ENCODE results near the gene NAALADL2. TPM values are rescaled to one million over a fixed set of nuclear protein-coding genes. Genes with fewer than 3 reads are reported as not detected.

Gene NAALADL2
- polyA plus RNA-seq, 2 of the 4 experiments (the other 2 are of a cell fraction): 0.09 to 0.28 TPM

DNA sequence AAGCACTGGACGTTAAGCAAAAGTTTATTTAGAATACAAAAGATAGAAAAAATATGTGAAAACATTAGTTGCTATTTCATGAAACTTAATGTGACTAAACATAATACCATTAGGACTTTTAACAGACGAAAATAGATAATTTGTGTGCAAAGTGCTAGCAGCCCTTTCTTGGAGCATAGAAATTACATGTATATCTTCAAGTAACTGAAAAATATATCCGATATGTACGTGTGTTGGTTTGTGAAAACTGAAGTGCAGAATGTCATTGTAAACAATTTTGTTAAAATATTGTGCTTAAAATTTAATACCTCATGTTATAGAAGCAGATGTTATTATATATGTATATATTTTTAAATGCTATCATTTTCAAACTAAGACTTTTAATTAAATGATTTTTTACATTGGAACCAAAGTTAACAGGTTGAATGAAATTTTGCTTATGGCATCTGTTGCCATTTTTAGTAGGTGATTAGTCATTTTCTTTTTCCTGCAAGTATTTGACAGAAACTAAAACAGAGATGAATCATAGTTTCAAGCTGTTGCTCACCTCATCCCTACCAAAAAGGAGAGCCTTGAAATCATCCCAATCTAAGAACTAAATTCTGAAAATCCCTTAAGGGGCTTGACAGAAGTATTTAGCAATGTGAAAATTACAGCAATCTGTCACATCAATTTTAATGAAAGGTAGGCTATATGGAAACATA, 334.8 kb downstream of the NAALADL2 start:
- FAIRE-seq (no peak), DNase-seq (ENCODE audit: low read depth in 1 of 2, low spot score in 1 of 2) (no peak), ATAC-seq (no peak)
- CTCF ChIA-PET: no interaction called here
- TF ChIP-seq, protein P1, sequence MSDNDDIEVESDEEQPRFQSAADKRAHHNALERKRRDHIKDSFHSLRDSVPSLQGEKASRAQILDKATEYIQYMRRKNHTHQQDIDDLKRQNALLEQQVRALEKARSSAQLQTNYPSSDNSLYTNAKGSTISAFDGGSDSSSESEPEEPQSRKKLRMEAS (IDR thresholded peaks at IDR 0.05): no peak
- TF ChIP-seq, protein P2, sequence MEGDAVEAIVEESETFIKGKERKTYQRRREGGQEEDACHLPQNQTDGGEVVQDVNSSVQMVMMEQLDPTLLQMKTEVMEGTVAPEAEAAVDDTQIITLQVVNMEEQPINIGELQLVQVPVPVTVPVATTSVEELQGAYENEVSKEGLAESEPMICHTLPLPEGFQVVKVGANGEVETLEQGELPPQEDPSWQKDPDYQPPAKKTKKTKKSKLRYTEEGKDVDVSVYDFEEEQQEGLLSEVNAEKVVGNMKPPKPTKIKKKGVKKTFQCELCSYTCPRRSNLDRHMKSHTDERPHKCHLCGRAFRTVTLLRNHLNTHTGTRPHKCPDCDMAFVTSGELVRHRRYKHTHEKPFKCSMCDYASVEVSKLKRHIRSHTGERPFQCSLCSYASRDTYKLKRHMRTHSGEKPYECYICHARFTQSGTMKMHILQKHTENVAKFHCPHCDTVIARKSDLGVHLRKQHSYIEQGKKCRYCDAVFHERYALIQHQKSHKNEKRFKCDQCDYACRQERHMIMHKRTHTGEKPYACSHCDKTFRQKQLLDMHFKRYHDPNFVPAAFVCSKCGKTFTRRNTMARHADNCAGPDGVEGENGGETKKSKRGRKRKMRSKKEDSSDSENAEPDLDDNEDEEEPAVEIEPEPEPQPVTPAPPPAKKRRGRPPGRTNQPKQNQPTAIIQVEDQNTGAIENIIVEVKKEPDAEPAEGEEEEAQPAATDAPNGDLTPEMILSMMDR (IDR thresholded peaks at IDR 0.05): no peak
- TF ChIP-seq CHD4 (IDR thresholded peaks at IDR 0.05; ENCODE audit: borderline replicate concordance): no peak
- no peak for TF ChIP-seq ZSCAN20 (CRISPR knock-in tag; IDR thresholded peaks at IDR 0.05)
- TF ChIP-seq EHF (CRISPR knock-in tag; IDR thresholded peaks at IDR 0.05): no peak
- TF ChIP-seq EHMT2 (IDR thresholded peaks at IDR 0.05; ENCODE audit: low read depth): no peak
- no peak for TF ChIP-seq EP300 (IDR thresholded peaks at IDR 0.05)
- no peak overlapping the region for H3K4me3 ChIP-seq
- no peak overlapping the region for H3K4me2 ChIP-seq
- H3K4me1 ChIP-seq: no peaks in the 10 kb centered on the region
- H3K27ac ChIP-seq: no peak overlapping the region
- H3K9me3 ChIP-seq: no peaks in the 10 kb centered on the region
- POLR2A ChIA-PET: no interaction called here
- WGBS (ENCODE audit: missing lambda C conversion rate): 40% methylated on average over 4 of the region's 4 CpGs

- FAIRE-seq (no peak), ATAC-seq (no peak), DNase-seq (ENCODE audit: low read depth in 1 of 2, low spot score in 1 of 2) (no peak)
- whole genome bisulfite sequencing (ENCODE audit: missing lambda C conversion rate): 53% methylated on average over 7 of the region's 7 CpGs
- POLR2A ChIA-PET: no interaction called here
- no peaks in the 10 kb centered on the region for H3K4me1 ChIP-seq
- H3K9me3 ChIP-seq: no peaks in the 10 kb centered on the region
- H3K4me3 ChIP-seq: no peak overlapping the region
- no peak overlapping the region for H3K27ac ChIP-seq
- H3K4me2 ChIP-seq: no peak overlapping the region
- TF ChIP-seq EHF (CRISPR knock-in tag; IDR thresholded peaks at IDR 0.05) (no peak), E2F6 (IDR thresholded peaks at IDR 0.05; ENCODE audit: borderline replicate concordance, low read depth) (no peak), CBX8 (IDR thresholded peaks at IDR 0.05) (no peak), MYC (IDR thresholded peaks at IDR 0.05; ENCODE audit: borderline replicate concordance, low read length) (no peak), HOXA7 (CRISPR knock-in tag; IDR thresholded peaks at IDR 0.05) (no peak), HOXB5 (CRISPR knock-in tag; IDR thresholded peaks at IDR 0.05) (no peak), JUNB (IDR thresholded peaks at IDR 0.05) (no peak)
- CTCF ChIA-PET: no interaction called here
Observed at GRCh38 chr3:175198991-175199783, 340.1 kb downstream of the NAALADL2 start.

GRCh38 chr3:175199961-175200360, 340.8 kb downstream of the NAALADL2 start:
- POLR2A ChIA-PET: no interaction called here
- no peak for TF ChIP-seq HOXB5 (CRISPR knock-in tag; IDR thresholded peaks at IDR 0.05)
- TF ChIP-seq NFE2L2 (conservative IDR thresholded peaks at IDR 0.05; ENCODE audit: low read length): no peak

DNA sequence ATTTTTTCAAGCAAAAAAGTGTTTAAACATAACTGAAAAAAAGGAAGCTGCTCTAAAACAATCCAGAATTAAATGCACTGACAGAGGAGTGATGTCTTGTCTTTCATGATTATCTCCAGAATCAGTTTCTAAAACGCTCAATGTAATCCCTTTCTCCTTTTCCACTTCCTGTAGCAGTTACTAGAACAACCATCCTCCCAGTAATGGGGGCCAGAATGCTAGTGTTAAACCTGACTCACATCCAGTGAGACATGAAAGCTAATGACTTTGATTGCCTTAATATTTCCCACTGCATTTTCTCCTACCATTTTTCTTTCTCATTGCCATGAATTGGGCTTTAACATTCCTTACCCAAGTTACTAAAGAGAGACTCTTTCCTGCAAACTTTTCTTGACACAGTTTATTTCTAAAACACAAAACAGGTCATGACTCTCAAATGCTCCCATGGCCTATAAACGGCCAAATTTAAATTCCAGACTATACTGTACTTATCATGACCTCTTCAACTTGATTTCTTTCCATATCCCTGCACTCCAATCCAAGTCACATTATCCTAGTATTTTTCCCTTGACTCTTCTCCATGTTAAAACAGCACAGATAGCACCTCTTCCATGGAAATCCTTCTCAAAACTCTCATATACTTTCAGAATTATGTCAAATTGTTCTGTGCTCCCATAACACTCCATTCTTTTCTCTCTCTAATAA, 341.4 kb downstream of the NAALADL2 start:
- DNase-seq (ENCODE audit: low read depth in 1 of 2, low spot score in 1 of 2) (no peak), ATAC-seq (no peak), FAIRE-seq (no peak)
- POLR2A ChIA-PET: no interaction called here
- Histone ChIP-seq H3K4me2 (no peak overlapping the region), H3K27ac (no peak overlapping the region), H3K4me1 (no peaks in the 10 kb centered on the region), H3K4me3 (no peak overlapping the region), H3K9me3 (no peaks in the 10 kb centered on the region)
- CTCF ChIA-PET: no interaction called here
- WGBS (ENCODE audit: missing lambda C conversion rate): 13% methylated on average over 2 of the region's 2 CpGs
- no peak for TF ChIP-seq ZSCAN20 (CRISPR knock-in tag; IDR thresholded peaks at IDR 0.05)
- no peak for TF ChIP-seq RCOR1 (IDR thresholded peaks at IDR 0.05; ENCODE audit: low read depth, low read length)
- no peak for TF ChIP-seq FOSB (CRISPR knock-in tag; IDR thresholded peaks at IDR 0.05)
- no peak for TF ChIP-seq KDM1A (IDR thresholded peaks at IDR 0.05; ENCODE audit: low read depth)
- no peak for TF ChIP-seq HOXA7 (CRISPR knock-in tag; IDR thresholded peaks at IDR 0.05)
- TF ChIP-seq, protein P1 (IDR thresholded peaks at IDR 0.05): no peak
- TF ChIP-seq RNF2 (IDR thresholded peaks at IDR 0.05; ENCODE audit: borderline replicate concordance, low read depth): no peak
- TF ChIP-seq NPAS2 (CRISPR knock-in tag; IDR thresholded peaks at IDR 0.05; ENCODE audit: borderline replicate concordance): no peak
- no peak for TF ChIP-seq POLR2AphosphoS2 (conservative IDR thresholded peaks at IDR 0.05; ENCODE audit: low read length)
- TF ChIP-seq TFCP2L1 (CRISPR knock-in tag; IDR thresholded peaks at IDR 0.05): no peak
- no peak for TF ChIP-seq HOXB5 (CRISPR knock-in tag; IDR thresholded peaks at IDR 0.05)
- TF ChIP-seq CHD2 (IDR thresholded peaks at IDR 0.05; ENCODE audit: low read length, partially characterized antibody): no peak
- TF ChIP-seq JUN (IDR thresholded peaks at IDR 0.05): no peak
- TF ChIP-seq TP53 (CRISPR knock-in tag; IDR thresholded peaks at IDR 0.05): no peak
- TF ChIP-seq ELK1 (IDR thresholded peaks at IDR 0.05; ENCODE audit: low read depth, low read length): no peak

More at GRCh38 chr3:175199961-175200360, 340.8 kb downstream of the NAALADL2 start:
- DNase-seq (ENCODE audit: low read depth in 1 of 2, low spot score in 1 of 2) (no peak), ATAC-seq (no peak), FAIRE-seq (no peak)
- CTCF ChIA-PET: no interaction called here
- no peaks in the 10 kb centered on the region for H3K4me1 ChIP-seq
- H3K27ac ChIP-seq: no peak overlapping the region
- H3K4me2 ChIP-seq: no peak overlapping the region
- WGBS (ENCODE audit: missing lambda C conversion rate): 36% methylated on average over 1 of the region's 1 CpG
- H3K9me3 ChIP-seq: no peaks in the 10 kb centered on the region
- no peak overlapping the region for H3K4me3 ChIP-seq

Data from A549 (cell line).